Stimulated activated CD8-positive, alpha-beta memory T cell treated with anti-CD3 and anti-CD28 coated beads, Interleukin-2, amount 100 ng/mL, for 1 hour (primary cell): Measurements from ENCODE around the gene ERBIN.

Source experiments
- DNase-seq, 2 donors: peaks; one replicate each; pipeline ENCODE4 v3.0.0-alpha.2; 2020; ENCODE audit warnings: low read depth in 2 of 2

Gene ERBIN

GRCh38 chr5:66122379-66123034, 196.1 kb downstream of the ERBIN start:
- no peak for DNase-seq

GRCh38 chr5:66129144-66129543, 202.8 kb downstream of the ERBIN start:
- no peak for DNase-seq

GRCh38 chr5:66130493-66130892, 204.1 kb downstream of the ERBIN start:
- DNase-seq = no peak
